OCI-LY7 (cell line): ENCODE data around the gene LGALS3. TPM values are rescaled to one million over a fixed set of nuclear protein-coding genes. Genes with fewer than 3 reads are reported as not detected.
"Not testable (repeated sequence)": the region's sequence is repeated elsewhere in the genome, so short reads cannot be mapped to it uniquely, and the experiment has no call there.

ENCODE experiments used
- Bru-seq: library from RNA; stranded (reverse); fragments of 400-500 nt; gene quantifications from one replicate; lab custom pipeline; 2021; lab: Mats Ljungman, UMichigan
- BruChase-seq, 2 experiments: library from RNA; stranded (reverse); fragments of 400-500 nt; gene quantifications; one replicate each; lab custom pipeline; 2021; lab: Mats Ljungman, UMichigan
- BruUV-seq: library from RNA; stranded (reverse); fragments of 400-500 nt; replicated peaks from 2 replicates; lab custom pipeline; 2021; lab: Mats Ljungman, UMichigan
- CTCF ChIA-PET: fragments of 300-600 bp; sonication (Branson Sonifier 250); formaldehyde crosslinking; loops from one replicate; lab custom pipeline; 2022; ENCODE audit warnings: antibody characterized with exemption; ENCODE audit not compliant: unreplicated experiment; lab: Charles Lee
- POLR2A ChIA-PET: fragments of 300-600 bp; sonication (Branson Sonifier 250); formaldehyde crosslinking; loops from one replicate; lab custom pipeline; 2022; ENCODE audit warnings: antibody characterized with exemption; lab: Charles Lee
- DNase-seq: peaks from one replicate; pipeline ENCODE4 v3.0.0-alpha.2; 2015; ENCODE audit warnings: low spot score
- H2AFZ ChIP-seq: fragments of 200-600 bp; sonication (generic), shearing (Covaris generic); 2 replicates; pipeline ENCODE4 v1.6.1; 2014; ENCODE audit warnings: mild to moderate bottlenecking, antibody characterized with exemption, low read length, moderate library complexity
- H3K27ac ChIP-seq: fragments of 200-600 bp; sonication (generic); 2 replicates; pipeline ENCODE4 v1.5.1; 2014; ENCODE audit warnings: mixed run types, low read depth, mild to moderate bottlenecking, moderate library complexity, low read length, inconsistent platforms; ENCODE audit not compliant: poor library complexity, severe bottlenecking
- H3K36me3 ChIP-seq: fragments of 200-600 bp; sonication (generic); 2 replicates; pipeline ENCODE4 v1.6.1; 2014; ENCODE audit warnings: mild to moderate bottlenecking, antibody characterized with exemption, low read length, moderate library complexity, mixed read lengths; ENCODE audit not compliant: insufficient read depth
- H3K4me1 ChIP-seq: fragments of 200-600 bp; sonication (generic); 2 replicates; pipeline ENCODE4 v1.5.1; 2014; ENCODE audit warnings: mild to moderate bottlenecking, low read length; ENCODE audit not compliant: insufficient read depth, poor library complexity, severe bottlenecking
- H3K4me2 ChIP-seq: fragments of 200-600 bp; sonication (generic); 2 replicates; pipeline ENCODE4 v1.6.1; 2014; ENCODE audit warnings: mild to moderate bottlenecking, low read length
- H3K4me3 ChIP-seq: fragments of 200-600 bp; sonication (generic); 2 replicates; pipeline ENCODE4 v1.5.1; 2014; ENCODE audit warnings: mild to moderate bottlenecking, low read depth, low read length; ENCODE audit not compliant: poor library complexity, severe bottlenecking
- H3K79me2 ChIP-seq: fragments of 200-600 bp; sonication (generic); 2 replicates; pipeline ENCODE4 v1.6.1; 2016; ENCODE audit warnings: low read depth, mild to moderate bottlenecking, low read length, moderate library complexity, mixed read lengths; ENCODE audit not compliant: insufficient read depth
- H3K9me2 ChIP-seq: fragments of 200-600 bp; sonication (generic); 2 replicates; pipeline ENCODE4 v1.6.1; 2016; ENCODE audit warnings: mild to moderate bottlenecking, low read length, mixed read lengths; ENCODE audit not compliant: insufficient read depth
- H3K9me3 ChIP-seq: fragments of 200-600 bp; sonication (generic); 2 replicates; pipeline ENCODE4 v1.6.1; 2014; ENCODE audit warnings: mild to moderate bottlenecking, mixed run types, low read length, mixed read lengths
- H4K20me1 ChIP-seq: fragments of 200-600 bp; sonication (generic); 2 replicates; pipeline ENCODE4 v1.6.1; 2014; ENCODE audit warnings: mild to moderate bottlenecking, antibody characterized with exemption, low read length, moderate library complexity, mixed read lengths; ENCODE audit not compliant: insufficient read depth
- CTCF ChIP-seq: fragments of 200-600 bp; sonication (generic); conservative IDR thresholded peaks from 2 replicates; pipeline ENCODE4 v1.5.1; 2014; ENCODE audit warnings: mild to moderate bottlenecking, antibody characterized with exemption, low read length, moderate library complexity, mixed read lengths
- EZH2phosphoT487 ChIP-seq: fragments of 200-600 bp; sonication (generic); IDR thresholded peaks from 2 replicates; pipeline ENCODE4 v1.6.1; 2018; ENCODE audit warnings: low read depth, borderline replicate concordance, mild to moderate bottlenecking, mixed run types, antibody characterized with exemption, low read length, moderate library complexity, mixed read lengths
- intact Hi-C: fragments of 100-400 bp; cut with micrococcal nuclease; formaldehyde crosslinking; loops from one replicate; pipeline ENCODE4 v1.10.0; 2022; ENCODE audit not compliant: unreplicated experiment
- long read RNA-seq: library from polyadenylated mRNA; stranded (forward); transcript quantifications from one replicate; pipeline ENCODE4 v2.0.0, GENCODE V29; 2022
- total RNA-seq, 2 experiments: library from RNA; depleted of rRNA in 1 of 2; stranded (reverse); fragments of >200 nt in 1 of 2; shearing (Covaris generic) in 1 of 2; gene quantifications; 2 replicates each; pipeline ENCODE4 v1.2.3, GENCODE V29; 2014 to 2022

Gene LGALS3
- not detected in 2 replicates for total RNA-seq (2014; rRNA removed; shearing (Covaris generic))
- total RNA-seq (2022) = not detected in 2 replicates
- Bru-seq, nascent RNA = percentile 14 among the genes with signal in this experiment
- percentile 18 among the genes with signal in this experiment for BruChase-seq, experiment 1, labeled RNA remaining after a 6-hour chase
- BruChase-seq, experiment 2, labeled RNA remaining after a 2-hour chase = percentile 13 among the genes with signal in this experiment
- long read RNA-seq, partial matches to known transcripts = 0 of 1 reads
- long read RNA-seq, other reads (novel, unspliced or antisense) = 1 of 1 reads

DNA sequence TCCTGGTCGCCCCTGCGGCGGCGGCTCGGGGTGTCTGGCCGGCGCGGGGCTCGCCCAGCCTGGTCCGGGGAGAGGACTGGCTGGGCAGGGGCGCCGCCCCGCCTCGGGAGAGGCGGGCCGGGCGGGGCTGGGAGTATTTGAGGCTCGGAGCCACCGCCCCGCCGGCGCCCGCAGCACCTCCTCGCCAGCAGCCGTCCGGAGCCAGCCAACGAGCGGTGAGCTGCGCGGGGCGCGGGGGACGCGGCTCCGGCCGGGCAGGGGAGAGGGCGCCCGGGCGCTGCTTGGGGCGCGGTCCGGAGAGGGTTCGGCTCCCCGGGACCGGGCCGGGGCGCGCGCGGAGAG, at the start of gene LGALS3:
Gene LGALS3 (plus strand): TSS at position 167 of the 342 bp plus-strand sequence. CDS start 8,122 bp downstream, outside the sequence.
- POLR2A ChIA-PET = no interaction called here
- no peak for DNase-seq
- Histone ChIP-seq H3K4me3 (no peak within 1 kb of the TSS), H3K27ac (no peak within 1 kb of the TSS), H4K20me1 (no peaks in the 10 kb centered on the region), H3K4me2 (peak within 1 kb of the TSS; percentile 23; the same call in 1 of the 2 replicates), H3K9me2 (no peaks in the 10 kb centered on the region), H3K9me3 (no peaks in the 10 kb centered on the region), H3K79me2 (no peaks in the 10 kb centered on the region), H3K4me1 (no peaks in the 10 kb centered on the region), H3K36me3 (peaks cover 1% of the 10 kb centered on the region; the same call in 1 of the 2 replicates), H2AFZ (no peak within 1 kb of the TSS)
- intact Hi-C loops = no loop called here
- no TSS peak for BruUV-seq
- CTCF ChIA-PET = no interaction called here
- TF ChIP-seq EZH2phosphoT487 = no peak
- TF ChIP-seq CTCF = no peak

DNA sequence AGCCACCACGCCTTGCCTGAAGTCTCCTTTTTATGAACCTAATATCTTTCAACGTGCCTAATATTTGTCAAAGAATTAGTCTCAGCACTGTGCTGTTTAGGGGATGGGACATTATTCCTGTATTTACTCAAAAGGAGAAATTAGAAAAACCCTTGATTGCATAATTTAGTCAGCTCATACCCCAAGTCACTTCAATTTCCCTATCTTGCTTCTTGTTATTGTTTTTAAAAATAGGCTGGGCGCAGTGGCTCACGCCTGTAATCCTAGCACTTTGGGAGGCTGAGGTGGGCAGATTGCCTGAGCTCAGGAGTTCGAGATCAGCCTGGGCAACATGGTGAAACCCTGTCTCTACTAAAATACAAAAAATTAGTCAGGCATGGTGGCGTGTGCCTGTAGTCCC, 49.1 kb upstream of the LGALS3 start:
- not testable (repeated sequence) for H4K20me1 ChIP-seq, H2AFZ ChIP-seq, H3K4me1 ChIP-seq, H3K9me3 ChIP-seq, DNase-seq, H3K79me2 ChIP-seq, H3K36me3 ChIP-seq, BruUV-seq, H3K4me2 ChIP-seq, H3K4me3 ChIP-seq, H3K27ac ChIP-seq, H3K9me2 ChIP-seq
- intact Hi-C loops = loop anchor here (10.0 kb wide), 2 partner anchors 275 to 345 kb away; no protein-coding TSS in a partner anchor
- CTCF ChIA-PET = interaction anchor here (1.4 kb wide), 1 partner anchor 14 kb away, joined by 4 read pairs; no protein-coding TSS in a partner anchor
- POLR2A ChIA-PET = interaction anchor here (0.6 to 1.4 kb wide), 5 partner anchors 9 to 45 kb away, joined by 3 to 7 read pairs (median 3); no protein-coding TSS in a partner anchor

- DNase-seq = no peak
Measured at GRCh38 chr14:55084401-55085059, 44.5 kb upstream of the LGALS3 start.

More at GRCh38 chr14:55084401-55085059, 44.5 kb upstream of the LGALS3 start:
- intact Hi-C loops = loop anchor here (5.0 to 10.0 kb wide), 3 partner anchors 48 to 340 kb away; no protein-coding TSS in a partner anchor
- Histone ChIP-seq H3K9me3 (no peaks in the 10 kb centered on the region), H3K4me2 (no peak overlapping the region), H3K4me3 (no peak overlapping the region), H3K27ac (no peak overlapping the region), H2AFZ (no peak overlapping the region), H3K79me2 (no peaks in the 10 kb centered on the region), H4K20me1 (no peaks in the 10 kb centered on the region), H3K36me3 (no peaks in the 10 kb centered on the region), H3K4me1 (no peaks in the 10 kb centered on the region), H3K9me2 (no peaks in the 10 kb centered on the region)
- ChIA-PET POLR2A (interaction anchor here (1.0 to 1.8 kb wide), 3 partner anchors 10 to 27 kb away, joined by 3 to 5 read pairs (median 4); no protein-coding TSS in a partner anchor), CTCF (interaction anchor here (0.6 kb wide), 1 partner anchor 344 kb away, joined by 3 read pairs; no protein-coding TSS in a partner anchor)
- no TSS peak for BruUV-seq
- TF ChIP-seq EZH2phosphoT487 = no peak
- TF ChIP-seq CTCF = no peak
